NCI-H748 (cell line): ENCODE measurements around the gene ALDH1A3.

ENCODE experiments used
- DNase-seq: peaks from one replicate; lab custom pipeline; 2025; ENCODE audit not compliant: unreplicated experiment; lab: John Stamatoyannopoulos, UW

Gene ALDH1A3

DNA sequence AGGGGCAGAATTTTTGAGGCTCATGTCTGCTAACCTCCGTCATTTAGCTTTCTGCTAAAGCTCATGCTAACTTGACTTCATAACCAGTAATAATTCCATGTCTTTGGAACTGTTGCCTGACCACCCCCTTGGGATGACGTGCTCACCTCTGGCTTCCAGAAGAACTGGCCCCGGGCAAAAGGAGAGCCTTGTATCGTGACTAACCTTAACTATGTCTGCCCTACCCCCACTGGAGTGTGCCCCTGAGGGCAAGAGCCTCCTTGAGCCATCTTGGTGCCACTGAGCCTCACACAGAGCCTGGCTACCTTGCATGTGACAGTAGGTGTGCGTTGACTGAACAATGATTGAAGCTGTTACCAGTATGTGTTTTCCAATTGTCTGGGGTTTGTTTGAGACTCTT lies 44.3 kb downstream of the ALDH1A3 start:
- DNase-seq, result no peak

DNA sequence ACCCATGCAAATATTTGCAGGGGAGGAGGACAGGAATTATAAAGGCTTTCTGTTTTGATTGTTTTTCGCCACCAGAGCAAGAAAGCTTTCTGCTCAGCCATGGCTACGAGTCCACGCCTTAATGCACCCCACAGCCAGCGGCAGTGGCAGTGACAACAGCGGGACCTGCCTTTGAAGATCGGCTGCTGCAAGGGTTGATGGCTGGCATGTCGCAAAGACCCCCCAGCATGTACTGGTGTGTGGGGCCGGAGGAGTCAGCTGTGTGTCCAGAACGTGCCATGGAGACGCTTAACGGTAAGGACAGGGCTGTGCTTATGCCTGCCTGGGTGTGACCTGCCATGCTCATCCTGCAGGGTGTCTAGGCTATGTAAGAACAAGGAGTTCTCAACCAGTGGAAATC lies 44.8 kb downstream of the ALDH1A3 start:
- DNase-seq, result no peak

DNA sequence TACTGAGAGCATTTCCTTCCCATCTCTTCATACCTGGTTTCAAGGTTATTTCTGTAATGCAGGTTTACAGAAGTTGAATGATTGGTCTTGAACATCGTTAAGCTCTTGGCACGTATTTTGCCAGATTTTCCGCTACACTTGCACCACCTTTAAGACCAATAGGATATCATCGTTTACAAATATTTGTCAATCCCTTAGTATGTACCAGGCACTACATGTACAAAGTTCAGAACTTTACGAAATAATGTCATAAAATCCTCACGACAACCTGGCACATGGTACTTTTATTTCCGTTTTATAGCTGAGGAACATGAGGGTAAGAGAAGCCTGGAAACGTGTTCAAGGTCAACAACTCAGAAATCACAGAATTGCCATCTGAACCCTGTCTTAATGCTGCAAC lies 45.8 kb downstream of the ALDH1A3 start:
- no peak for DNase-seq

DNA sequence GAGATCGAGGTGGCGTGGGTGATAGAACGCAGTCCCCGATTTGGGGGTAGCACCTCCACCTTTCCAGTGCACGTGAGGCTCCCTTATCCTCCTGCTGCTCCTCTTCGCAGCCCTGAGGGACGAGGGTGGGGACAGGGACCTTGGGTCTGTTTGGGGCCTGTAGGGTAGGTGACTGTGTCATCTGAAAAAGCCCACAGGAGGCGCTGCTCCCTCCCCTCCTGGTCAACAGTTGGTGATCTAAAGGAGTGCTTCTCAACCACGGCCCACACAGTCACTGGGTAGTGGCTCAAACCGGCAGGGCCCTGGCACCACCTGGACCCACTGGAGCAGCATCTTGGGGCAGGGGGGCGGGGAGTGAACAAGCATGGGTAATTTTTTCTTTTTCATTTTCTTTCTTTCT lies 46.6 kb downstream of the ALDH1A3 start:
- DNase-seq, result no peak

DNA sequence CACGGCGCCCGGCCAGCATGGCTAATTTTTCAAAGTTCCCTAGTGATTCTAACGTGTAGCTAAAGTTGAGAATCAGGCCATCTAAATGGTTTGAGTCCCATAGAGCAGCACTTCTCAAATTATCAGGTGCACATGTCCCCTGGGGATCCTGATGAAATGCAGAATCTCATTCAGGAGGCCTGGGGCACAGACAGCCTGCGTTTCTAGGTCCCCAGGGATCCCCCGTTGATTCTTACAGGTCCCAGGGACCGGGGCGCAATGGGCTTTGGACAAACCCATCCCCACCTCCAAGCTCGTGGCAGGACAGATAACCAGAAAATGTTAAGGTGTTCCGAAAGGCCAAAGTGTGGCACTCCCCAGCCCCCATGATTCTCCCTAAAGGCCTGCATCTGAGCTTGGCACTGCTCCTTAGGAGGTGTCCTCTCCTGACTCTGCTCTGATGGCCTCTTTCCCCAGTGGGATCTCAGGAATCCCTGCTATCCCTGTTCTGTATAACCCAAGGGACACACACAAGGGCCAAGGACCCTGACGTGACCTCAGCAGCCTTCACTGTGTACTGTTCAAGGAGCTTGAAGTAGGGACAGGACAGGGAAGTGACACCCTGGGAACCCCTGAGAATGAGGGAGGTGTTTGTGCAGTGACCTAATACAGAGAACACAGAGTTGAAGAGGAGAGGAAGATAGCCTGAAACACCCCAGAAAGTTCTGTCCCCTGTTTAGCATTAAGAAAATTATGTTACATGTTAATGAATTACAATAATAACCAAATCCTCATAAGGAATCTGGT lies 47.5 kb downstream of the ALDH1A3 start:
- no peak for DNase-seq

DNA sequence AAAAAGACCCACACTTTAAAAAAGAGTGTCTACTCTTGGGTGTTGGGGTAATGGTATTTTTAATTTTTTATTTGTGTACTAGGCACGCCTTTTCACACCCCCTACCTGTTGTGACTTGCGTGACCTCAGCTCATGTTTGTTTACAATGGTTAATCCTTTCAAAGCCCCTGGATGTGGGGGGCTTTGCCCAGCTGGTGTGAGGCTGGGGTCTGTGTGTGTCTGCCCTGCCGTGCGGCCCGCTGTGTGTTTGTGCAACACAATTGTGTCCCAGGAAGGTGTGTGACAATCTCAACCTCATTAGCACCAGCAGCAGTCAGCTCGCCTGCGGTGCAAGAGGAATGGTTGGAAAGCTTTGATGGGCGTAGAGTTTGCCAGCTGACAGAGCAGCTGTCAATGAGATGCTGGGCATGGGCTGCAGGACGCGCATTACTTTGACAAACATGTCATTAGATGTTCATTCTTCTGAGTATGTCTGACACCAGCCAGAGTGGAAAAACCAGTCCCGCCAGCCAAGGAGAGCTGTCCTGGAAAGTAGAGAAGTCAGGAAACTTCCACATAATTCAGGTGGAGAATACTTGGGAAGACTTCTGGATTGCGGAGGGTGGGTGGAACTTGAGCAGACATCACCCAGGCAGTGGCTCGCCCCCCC lies 49.1 kb downstream of the ALDH1A3 start:
- DNase-seq, result peak; percentile 61

DNA sequence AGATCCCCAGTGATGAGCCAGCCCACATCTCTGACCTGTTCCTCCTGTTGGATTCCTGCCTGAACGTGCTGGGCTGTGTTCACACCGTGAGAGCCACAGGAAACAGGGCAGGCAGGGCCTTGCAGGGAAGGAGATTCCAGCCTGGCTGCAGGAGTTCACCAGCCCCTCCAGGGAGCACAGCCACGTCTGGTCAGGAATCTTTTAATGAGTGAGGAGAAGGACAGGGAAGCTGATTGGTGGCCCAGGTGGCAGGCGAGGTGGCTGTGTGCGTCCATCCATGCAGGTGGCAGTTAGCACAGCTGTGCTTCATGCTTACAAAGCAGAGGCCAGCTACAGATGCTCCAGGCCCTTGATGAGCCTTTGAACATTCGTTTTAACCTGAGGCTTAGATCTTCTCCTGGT lies 50.0 kb downstream of the ALDH1A3 start:
- no peak for DNase-seq

DNA sequence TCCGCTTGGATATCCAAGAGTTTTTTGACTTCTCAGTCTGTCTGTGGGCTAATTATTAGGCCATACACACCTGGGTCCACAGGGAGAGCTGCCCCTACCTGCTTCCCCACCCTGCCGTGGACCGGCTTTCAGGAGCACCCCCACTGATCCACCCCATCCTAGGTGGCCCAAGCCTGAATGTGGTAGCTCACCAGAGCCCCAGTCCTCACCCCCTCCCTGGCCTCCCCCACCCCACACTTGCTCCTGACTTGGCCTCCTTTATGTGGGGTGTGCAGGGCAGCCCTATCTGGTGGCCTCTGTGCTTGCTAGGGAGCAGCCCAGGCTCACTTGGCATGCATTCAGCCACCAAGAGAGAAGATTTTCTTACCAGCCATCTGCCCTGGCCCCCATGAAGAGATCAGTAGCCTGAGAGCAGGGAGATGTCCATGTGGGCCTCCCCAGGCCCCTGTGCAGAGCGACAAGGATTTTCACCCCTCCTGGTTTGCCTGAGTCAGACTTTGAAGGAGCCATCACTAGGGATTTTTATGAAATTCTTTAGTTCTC lies 50.7 kb downstream of the ALDH1A3 start:
- no peak for DNase-seq

DNA sequence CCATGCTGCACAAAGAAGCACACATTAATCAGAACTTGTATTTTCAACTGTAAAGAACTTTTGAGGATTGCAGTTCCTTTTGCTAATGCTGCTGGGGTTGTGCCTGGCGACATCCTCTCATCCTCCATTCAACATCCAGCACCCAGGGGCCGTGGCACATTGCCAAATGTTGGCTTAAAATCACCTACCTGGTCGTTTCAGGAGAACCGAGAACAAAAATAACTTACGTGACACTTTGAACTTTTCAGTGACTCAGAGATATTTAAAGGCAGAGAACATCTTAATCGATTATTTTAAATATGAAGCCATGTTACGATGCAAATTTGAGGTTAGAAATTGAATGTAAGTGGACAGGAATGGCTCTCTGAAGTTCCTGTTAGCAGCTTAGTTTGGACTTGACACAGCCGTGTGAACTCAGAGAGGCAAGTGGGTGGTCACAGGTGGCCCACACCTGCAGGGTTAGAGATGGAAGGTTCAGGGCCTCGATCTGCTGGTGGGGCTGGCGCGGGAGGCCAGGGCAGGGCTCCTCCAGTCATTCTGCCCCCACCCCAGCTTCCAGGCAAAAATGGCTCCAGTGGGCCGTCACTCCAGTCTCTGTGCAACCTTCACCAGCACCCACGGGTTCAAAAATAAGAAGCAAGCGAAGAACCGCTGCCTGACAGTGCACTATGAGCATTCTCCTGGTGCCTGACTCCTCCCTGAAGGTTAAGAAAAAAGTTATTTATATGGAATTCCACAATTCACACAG lies 51.7 kb downstream of the ALDH1A3 start:
- DNase-seq, result no peak

DNA sequence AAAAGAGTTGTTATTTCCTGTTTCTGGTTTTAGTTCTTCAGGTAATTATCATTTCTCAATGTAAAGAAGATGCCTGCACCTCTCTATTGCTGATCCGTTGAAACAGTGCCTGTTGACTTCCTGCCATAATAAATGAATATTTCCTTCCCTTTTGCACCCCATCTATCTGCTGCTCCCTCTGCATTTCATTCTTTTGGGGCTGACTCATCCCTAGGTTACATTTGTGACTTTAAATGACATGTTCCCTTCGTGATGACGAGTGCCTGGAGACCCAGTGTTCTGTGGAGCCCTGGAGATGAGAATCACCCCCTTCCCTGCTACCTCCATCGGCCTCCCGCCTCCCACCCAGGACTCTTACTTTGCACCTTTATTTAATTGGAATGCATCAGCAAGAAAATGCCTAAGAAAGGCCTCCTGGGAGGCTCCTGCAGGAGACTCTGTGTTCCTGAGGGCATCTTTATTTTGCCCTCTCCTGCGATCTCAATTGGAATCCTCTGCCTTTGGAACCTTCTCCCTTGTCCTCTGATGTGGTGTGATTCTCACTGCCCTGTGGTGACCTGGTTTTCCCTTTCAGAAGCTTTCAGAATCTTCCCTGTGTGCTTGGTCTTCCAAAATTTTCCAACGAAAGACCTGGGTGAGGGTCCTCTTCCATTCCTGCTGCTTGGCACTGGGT lies 53.2 kb downstream of the ALDH1A3 start:
- no peak for DNase-seq

DNA sequence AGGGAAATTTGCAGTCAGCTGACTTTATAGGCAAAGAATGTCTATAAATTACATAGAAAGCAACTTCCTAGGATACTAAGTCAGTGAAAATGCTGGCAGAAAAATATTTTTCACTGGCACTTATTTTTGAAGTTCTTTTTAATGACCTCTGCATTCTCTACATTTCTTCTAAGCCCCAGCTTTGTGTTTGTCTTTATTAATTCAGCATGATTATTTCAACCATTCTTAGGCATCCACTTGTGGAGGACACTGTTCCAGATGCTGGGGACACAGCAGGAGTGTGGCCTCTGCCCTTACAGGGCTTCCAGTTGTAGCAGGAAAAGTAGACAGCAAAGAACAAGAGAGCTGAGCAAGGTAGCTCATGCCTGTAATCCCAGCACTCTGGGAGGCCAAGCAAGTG lies 54.5 kb downstream of the ALDH1A3 start:
- DNase-seq, result no peak

DNA sequence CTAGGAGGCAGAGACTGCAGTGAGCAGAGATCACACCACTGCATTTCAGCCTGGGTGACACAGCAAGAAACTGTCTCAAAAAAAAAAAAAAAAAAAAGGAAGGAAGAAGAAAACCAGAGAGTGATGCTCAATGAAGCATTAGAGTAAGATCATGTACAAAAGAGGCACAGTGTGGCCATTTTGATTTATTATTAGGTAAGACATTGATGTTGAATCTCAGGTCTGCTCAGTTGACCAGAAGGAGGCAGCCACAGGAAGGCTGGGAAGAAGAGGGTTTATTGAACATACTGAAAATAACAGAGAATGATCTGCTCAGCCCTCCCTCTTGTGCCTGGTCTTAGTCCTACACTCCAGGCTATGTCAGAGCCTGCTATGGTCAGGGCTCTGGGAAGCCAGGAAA lies 55.1 kb downstream of the ALDH1A3 start:
- no peak for DNase-seq

DNA sequence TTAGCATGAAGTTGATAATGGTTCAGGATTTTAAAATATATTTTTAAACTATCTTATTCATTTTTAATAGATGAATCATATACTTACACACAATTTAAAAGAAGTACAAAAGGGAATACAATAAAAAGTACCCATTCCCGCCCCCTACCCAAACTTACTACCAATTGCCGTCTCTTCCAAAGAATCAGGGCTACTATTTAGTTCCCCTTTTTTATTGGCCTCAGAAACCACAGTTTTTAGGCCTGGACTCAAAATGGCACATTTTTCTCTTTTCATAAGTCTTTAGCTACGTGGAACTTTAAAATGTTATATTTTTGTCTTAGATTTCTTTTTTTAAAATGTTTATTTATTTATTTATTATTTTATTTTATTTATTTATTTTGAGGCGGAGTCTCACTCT lies 57.5 kb downstream of the ALDH1A3 start:
- no peak for DNase-seq

DNA sequence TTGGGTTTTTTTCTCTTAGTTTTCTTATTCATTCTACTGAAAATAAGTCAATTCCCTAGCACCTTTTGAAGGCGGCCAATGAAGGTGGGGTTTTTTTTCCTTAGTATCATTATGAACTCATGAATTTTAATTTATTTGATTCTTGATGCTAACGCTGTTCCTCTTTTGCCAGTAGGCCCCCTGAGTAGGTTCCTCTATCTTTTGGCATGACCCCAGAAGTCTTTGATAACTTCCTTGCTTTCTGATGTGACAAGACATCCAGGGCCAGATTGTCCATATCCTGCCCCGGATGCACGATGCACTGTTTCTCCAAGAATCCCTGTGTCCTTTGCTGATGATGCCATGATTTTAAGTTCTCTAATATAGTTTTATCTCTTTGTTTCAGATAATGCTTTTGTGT lies 60.2 kb downstream of the ALDH1A3 start:
- DNase-seq, result no peak

DNA sequence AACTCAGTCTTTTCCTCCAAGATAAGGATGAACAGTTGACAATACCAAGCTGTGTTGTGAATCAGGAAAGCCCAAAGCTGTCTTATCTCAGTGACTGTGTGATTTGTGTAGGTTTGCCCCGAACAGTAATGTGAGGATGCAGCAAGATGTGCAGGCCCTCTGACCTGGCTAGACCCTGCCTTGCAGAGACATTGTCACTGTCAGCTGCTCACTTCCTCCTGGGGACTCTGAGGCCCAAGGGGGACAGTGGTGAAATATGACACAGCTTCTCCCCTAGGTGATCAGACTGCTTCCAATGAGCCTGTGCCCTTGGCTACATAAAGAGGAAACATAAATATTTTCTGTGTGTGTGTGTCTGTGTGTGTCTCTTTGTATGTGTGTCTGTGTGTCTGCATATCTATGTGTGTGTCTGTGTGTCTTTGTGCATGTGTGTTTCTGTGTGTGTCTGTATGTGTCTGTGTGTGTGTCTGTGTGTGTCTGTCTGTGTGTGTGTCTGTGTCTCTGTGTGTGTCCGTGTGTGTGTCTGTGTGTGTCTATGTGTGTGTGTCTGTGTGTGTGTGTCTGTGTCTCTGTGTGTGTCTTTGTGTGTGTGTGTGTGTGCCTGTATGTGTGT lies 61.2 kb downstream of the ALDH1A3 start:
- no peak for DNase-seq

DNA sequence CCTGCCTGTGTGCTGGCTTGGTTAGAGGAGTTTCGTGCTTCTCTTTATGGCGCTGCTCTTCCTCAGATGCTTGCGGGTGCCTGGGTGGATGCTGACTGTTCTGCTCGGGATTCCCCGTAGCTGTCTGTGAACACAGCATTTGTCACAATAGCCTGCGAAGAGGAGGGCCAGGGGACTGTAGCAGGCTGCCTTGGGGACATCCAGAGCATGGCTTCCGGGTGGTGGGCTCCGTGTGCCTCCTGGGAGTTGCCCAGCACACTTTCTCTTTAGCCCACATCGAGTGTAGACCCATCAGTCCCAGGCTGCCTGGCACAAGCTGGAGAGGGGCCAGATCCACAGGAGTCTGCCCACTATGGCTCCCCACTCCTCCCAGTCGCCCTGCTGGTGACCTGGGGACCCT lies 61.9 kb downstream of the ALDH1A3 start:
- DNase-seq, result no peak

DNA sequence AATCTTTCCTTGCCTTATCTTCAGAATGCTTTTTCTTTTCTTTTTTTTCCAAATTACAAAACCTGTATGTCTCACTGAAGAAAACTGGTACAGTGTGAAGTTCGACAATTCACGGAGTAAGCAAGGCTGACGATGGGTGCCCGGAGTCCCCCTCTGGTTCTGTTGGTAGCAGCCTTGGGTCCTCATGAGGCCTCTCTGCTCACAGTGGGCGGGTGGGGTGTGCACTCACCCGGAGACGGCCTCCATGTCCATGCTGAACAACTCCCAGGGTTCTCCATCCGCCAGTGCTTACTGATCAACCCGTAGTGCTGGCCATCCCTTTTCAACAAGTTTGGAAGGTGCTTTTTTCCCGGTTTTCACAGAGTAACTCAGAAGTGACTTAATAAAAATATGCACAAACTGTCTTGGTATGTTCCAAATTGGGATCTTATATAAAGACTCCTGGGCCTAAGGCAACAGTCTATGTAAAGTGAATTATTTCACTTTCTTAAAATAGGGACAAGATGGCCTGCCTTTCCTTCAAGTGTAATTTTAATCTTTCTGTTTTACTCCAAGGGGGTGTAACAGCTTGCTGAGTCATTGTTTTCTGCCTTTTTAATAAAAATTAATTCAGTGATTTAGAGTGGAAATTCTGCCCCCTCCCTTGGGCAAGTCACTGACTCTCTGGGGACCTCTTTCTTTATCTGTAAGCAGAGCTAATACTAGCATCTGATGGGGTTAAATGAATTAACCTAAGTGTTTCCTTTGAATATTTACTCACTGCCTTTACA lies 63.2 kb downstream of the ALDH1A3 start:
- no peak for DNase-seq

DNA sequence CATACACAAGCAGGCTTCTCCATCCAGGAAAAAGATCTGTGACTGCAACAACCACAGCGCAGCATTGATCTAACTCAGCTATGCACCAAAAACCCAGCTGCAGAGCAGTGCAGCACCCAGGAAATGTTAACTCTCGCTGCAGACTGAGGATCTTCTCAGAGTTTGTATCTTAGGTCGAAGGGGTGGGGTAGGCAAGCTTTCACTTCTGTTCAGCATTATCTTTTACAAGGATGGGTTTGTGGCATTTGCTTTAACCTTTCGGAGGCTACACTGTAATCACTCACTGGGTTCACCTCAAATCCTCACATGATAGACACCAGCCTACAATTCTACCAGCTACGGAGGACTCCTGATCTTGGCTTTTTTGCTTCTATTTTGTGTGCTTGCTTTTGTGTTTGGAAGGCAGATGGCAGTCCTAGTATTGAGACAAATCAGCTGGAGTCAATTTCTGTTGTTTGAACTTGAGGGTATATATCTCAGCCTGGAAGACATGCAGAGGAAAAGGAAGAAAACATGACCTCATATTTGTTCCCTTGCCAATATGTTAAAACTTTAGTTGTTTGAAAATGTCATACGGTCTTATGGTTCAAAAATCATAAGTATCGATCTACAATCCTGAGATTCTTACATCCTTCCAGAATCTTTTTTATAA lies 64.7 kb downstream of the ALDH1A3 start:
- no peak for DNase-seq

DNA sequence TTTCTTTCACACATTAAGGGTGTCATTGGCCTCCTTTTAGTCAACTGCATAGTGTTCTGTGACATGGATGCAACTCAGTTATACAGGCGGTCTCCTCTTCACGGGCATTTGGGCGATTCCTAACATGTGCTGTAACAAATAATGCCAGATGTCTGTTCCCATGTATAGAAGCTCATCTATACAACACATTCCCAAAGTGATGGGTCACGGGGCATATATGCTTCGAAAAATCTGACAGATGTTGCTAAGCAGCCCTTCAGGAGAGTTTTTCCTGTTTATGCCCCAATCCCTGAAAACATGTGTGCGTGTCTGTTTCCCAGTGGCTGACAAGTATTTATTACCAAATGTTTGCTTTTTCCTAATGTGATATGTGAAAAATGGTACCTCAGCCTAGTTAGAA lies 65.4 kb downstream of the ALDH1A3 start:
- no peak for DNase-seq
